HEK293 (cell line): ENCODE results near the gene SHANK2.

Source experiments
- CTCF ChIA-PET: fragments of 350-600 bp; formaldehyde crosslinking; extraction: SDS; loops from one replicate; lab custom pipeline; 2021; ENCODE audit warnings: antibody characterized with exemption; lab: Yijun Ruan, JAX
- POLR2A ChIA-PET: fragments of 300-600 bp; formaldehyde crosslinking; extraction: SDS; loops from one replicate; lab custom pipeline; 2020; ENCODE audit warnings: antibody characterized with exemption, inconsistent platforms; lab: Yijun Ruan, JAX
- H3K27ac ChIP-seq: fragments of 200-500 bp; sonication (Bioruptor generic); 2 replicates; pipeline ENCODE4 v1.5.1; 2014; ENCODE audit warnings: low read depth, low read length, control low read depth, inconsistent platforms; ENCODE audit errors: extremely low read depth
- H3K36me3 ChIP-seq, 2 experiments: fragments of 200-500 bp in 1 of 2; sonication (Bioruptor generic) in 1 of 2; 1 replicate in 1 of 2; 2 replicates in 1 of 2; pipeline ENCODE4 v1.5.1; 2014 to 2017; ENCODE audit warnings: inconsistent platforms in 2 of 2, low read length in 2 of 2; ENCODE audit not compliant: control insufficient read depth in 2 of 2, insufficient read depth in 1 of 2
- H3K4me1 ChIP-seq: fragments of 200-500 bp; sonication (Bioruptor generic); 2 replicates; pipeline ENCODE4 v1.5.1; 2014; ENCODE audit warnings: mild to moderate bottlenecking, low read length, inconsistent platforms; ENCODE audit not compliant: control insufficient read depth, insufficient read depth
- H3K4me3 ChIP-seq: 2 replicates; pipeline ENCODE4 v1.5.1; 2011; ENCODE audit warnings: low read depth, mild to moderate bottlenecking, control low read depth, low read length, moderate library complexity
- H3K9me3 ChIP-seq: fragments of 200-500 bp; sonication (Bioruptor generic); 2 replicates; pipeline ENCODE4 v1.5.1; 2014; ENCODE audit warnings: low read depth, low read length, inconsistent platforms; ENCODE audit not compliant: control insufficient read depth, insufficient read depth
- KLF17 ChIP-seq: fragments of 450-650 bp; formaldehyde crosslinking; IDR thresholded peaks from 2 replicates; pipeline ENCODE4 v1.5.1; 2016; ENCODE audit warnings: missing biosample characterization, missing genetic modification characterization
- OSR2 ChIP-seq: fragments of 450-650 bp; formaldehyde crosslinking; IDR thresholded peaks from 2 replicates; pipeline ENCODE4 v1.5.1; 2016; ENCODE audit warnings: missing biosample characterization, missing genetic modification characterization
- SETDB1 ChIP-seq: IDR thresholded peaks from one replicate; pipeline ENCODE4 v1.6.1; 2017; ENCODE audit warnings: mild to moderate bottlenecking, low read length, moderate library complexity, mixed read lengths; ENCODE audit not compliant: insufficient read length
- ZBTB21 ChIP-seq: fragments of 450-650 bp; formaldehyde crosslinking; IDR thresholded peaks from 2 replicates; pipeline ENCODE4 v1.5.1; 2017; ENCODE audit warnings: missing biosample characterization, missing genetic modification characterization
- ZBTB26 ChIP-seq: fragments of 450-650 bp; formaldehyde crosslinking; optimal IDR thresholded peaks from 2 replicates; pipeline ENCODE3; 2016; ENCODE audit warnings: missing biosample characterization, mild to moderate bottlenecking, missing genetic modification characterization
- ZBTB49 ChIP-seq: fragments of 450-650 bp; formaldehyde crosslinking; IDR thresholded peaks from 2 replicates; pipeline ENCODE4 v1.5.1; 2016; ENCODE audit warnings: missing biosample characterization, missing genetic modification characterization, low read depth
- ZBTB6 ChIP-seq: fragments of 450-650 bp; formaldehyde crosslinking; IDR thresholded peaks from 2 replicates; pipeline ENCODE4 v1.5.1; 2017; ENCODE audit warnings: missing biosample characterization, missing genetic modification characterization
- ZIC2 ChIP-seq: fragments of 450-650 bp; formaldehyde crosslinking; IDR thresholded peaks from 2 replicates; pipeline ENCODE4 v1.5.1; 2016; ENCODE audit warnings: missing biosample characterization, missing genetic modification characterization
- ZNF138 ChIP-seq: fragments of 450-650 bp; formaldehyde crosslinking; IDR thresholded peaks from 2 replicates; pipeline ENCODE4 v1.5.1; 2016; ENCODE audit warnings: missing biosample characterization, missing genetic modification characterization, borderline replicate concordance
- ZNF2 ChIP-seq: fragments of 450-650 bp; formaldehyde crosslinking; IDR thresholded peaks from 2 replicates; pipeline ENCODE4 v1.5.1; 2016; ENCODE audit warnings: missing biosample characterization, missing genetic modification characterization
- ZNF211 ChIP-seq: fragments of 450-650 bp; formaldehyde crosslinking; IDR thresholded peaks from 2 replicates; pipeline ENCODE4 v1.5.1; 2016; ENCODE audit warnings: low read depth, missing biosample characterization, missing genetic modification characterization
- ZNF23 ChIP-seq: fragments of 450-650 bp; formaldehyde crosslinking; IDR thresholded peaks from 2 replicates; pipeline ENCODE4 v1.5.1; 2016; ENCODE audit warnings: missing biosample characterization, missing genetic modification characterization, borderline replicate concordance
- ZNF404 ChIP-seq: fragments of 450-650 bp; formaldehyde crosslinking; IDR thresholded peaks from 2 replicates; pipeline ENCODE4 v1.5.1; 2017; ENCODE audit warnings: missing biosample characterization, missing genetic modification characterization
- ZNF48 ChIP-seq: fragments of 450-650 bp; formaldehyde crosslinking; IDR thresholded peaks from 2 replicates; pipeline ENCODE4 v1.5.1; 2016; ENCODE audit warnings: missing biosample characterization, missing genetic modification characterization
- ZNF501 ChIP-seq: fragments of 450-650 bp; formaldehyde crosslinking; IDR thresholded peaks from 2 replicates; pipeline ENCODE4 v1.5.1; 2016; ENCODE audit warnings: missing biosample characterization, missing genetic modification characterization
- ZNF544 ChIP-seq: fragments of 450-650 bp; formaldehyde crosslinking; IDR thresholded peaks from 2 replicates; pipeline ENCODE4 v1.5.0; 2017; ENCODE audit warnings: missing biosample characterization, missing genetic modification characterization
- ZNF600 ChIP-seq: fragments of 450-650 bp; formaldehyde crosslinking; IDR thresholded peaks from 2 replicates; pipeline ENCODE4 v1.5.1; 2016; ENCODE audit warnings: missing biosample characterization, missing genetic modification characterization
- ZNF692 ChIP-seq: fragments of 450-650 bp; formaldehyde crosslinking; IDR thresholded peaks from 2 replicates; pipeline ENCODE4 v1.5.1; 2016; ENCODE audit warnings: missing biosample characterization, missing genetic modification characterization
- ZNF701 ChIP-seq: fragments of 450-650 bp; formaldehyde crosslinking; IDR thresholded peaks from 2 replicates; pipeline ENCODE4 v1.5.1; 2016; ENCODE audit warnings: missing biosample characterization, missing genetic modification characterization
- ZSCAN23 ChIP-seq: fragments of 450-650 bp; formaldehyde crosslinking; IDR thresholded peaks from 2 replicates; pipeline ENCODE4 v1.5.1; 2016; ENCODE audit warnings: missing biosample characterization, missing genetic modification characterization

SHANK2 gene

GRCh38 chr11:71286701-71287643 is 34.6 kb upstream of the SHANK2 start:
- Histone ChIP-seq H3K36me3 (no peaks in the 10 kb centered on the region), H3K4me3 (no peak overlapping the region), H3K9me3 (no peaks in the 10 kb centered on the region), H3K4me1 (no peaks in the 10 kb centered on the region), H3K27ac (no peak overlapping the region)
- no peak for TF ChIP-seq ZBTB6
- TF ChIP-seq ZNF23 (tag by site-specific recombination), result no peak
- no peak for TF ChIP-seq SETDB1
- no peak for TF ChIP-seq ZNF692 (tag by site-specific recombination)
- TF ChIP-seq ZNF501 (tag by site-specific recombination), result no peak
- peak; percentile 51 for TF ChIP-seq ZIC2 (tag by site-specific recombination)
- TF ChIP-seq ZNF600, result no peak
- POLR2A ChIA-PET, result no interaction called here
- CTCF ChIA-PET, result interaction anchor here (1.1 kb wide), 1 partner anchor 52 kb away, joined by 6 read pairs; no protein-coding TSS in a partner anchor

GRCh38 chr11:71285111-71285510 is 32.7 kb upstream of the SHANK2 start:
- POLR2A ChIA-PET, result no interaction called here
- no peak overlapping the region for H3K27ac ChIP-seq
- CTCF ChIA-PET, result interaction anchor here (1.3 kb wide), 1 partner anchor 13 kb away, joined by 3 read pairs; no protein-coding TSS in a partner anchor
- H3K9me3 ChIP-seq, result no peaks in the 10 kb centered on the region
- no peaks in the 10 kb centered on the region for H3K4me1 ChIP-seq
- no peaks in the 10 kb centered on the region for H3K36me3 ChIP-seq
- TF ChIP-seq ZBTB49 (tag by site-specific recombination) (no peak), ZNF701 (tag by site-specific recombination) (no peak), ZSCAN23 (tag by site-specific recombination) (no peak), ZNF211 (no peak), ZBTB21 (no peak), ZNF404 (tag by site-specific recombination) (no peak), ZNF544 (tag by site-specific recombination) (no peak), KLF17 (tag by site-specific recombination) (no peak), ZNF48 (no peak), OSR2 (tag by site-specific recombination) (no peak), ZNF2 (tag by site-specific recombination) (no peak), ZBTB26 (tag by site-specific recombination) (no peak), ZNF138 (tag by site-specific recombination) (no peak)
- no peak overlapping the region for H3K4me3 ChIP-seq
